GM12891 (cell line): ENCODE measurements around the gene SNPH. TPM values are rescaled to one million over a fixed set of nuclear protein-coding genes. Genes with fewer than 3 reads are reported as not detected.
A peak's percentile ranks its signal among the peaks of the same experiment; 100 is the strongest.
"Not testable (repeated sequence)": the region's sequence is repeated elsewhere in the genome, so short reads cannot be mapped to it uniquely, and the experiment has no call there.

Experiments
- DNase-seq: peaks from one replicate; pipeline ENCODE4 v3.0.0; 2011; ENCODE audit warnings: low spot score; ENCODE audit not compliant: insufficient read length
- FAIRE-seq: peaks from 2 replicates; lab custom pipeline; 2011; peaks lifted over from hg19 to GRCh38; lab: Jason Lieb, UNC
- PAX5 ChIP-seq: IDR thresholded peaks from 2 replicates; pipeline ENCODE4 v1.6.1; 2011; ENCODE audit warnings: low read length, moderate library complexity, mild to moderate bottlenecking; ENCODE audit not compliant: insufficient read depth, severe bottlenecking
- POLR2A ChIP-seq: IDR thresholded peaks from 2 replicates; pipeline ENCODE4 v1.6.1; 2011; ENCODE audit warnings: low read depth, low read length, control low read depth
- POLR2AphosphoS5 ChIP-seq: IDR thresholded peaks from 2 replicates; pipeline ENCODE4 v1.6.1; 2011; ENCODE audit warnings: low read depth, low read length, control low read depth
- POU2F2 ChIP-seq: IDR thresholded peaks from 2 replicates; pipeline ENCODE4 v1.6.1; 2011; ENCODE audit warnings: low read depth, mild to moderate bottlenecking, control low read depth, low read length, moderate library complexity
- SPI1 ChIP-seq: IDR thresholded peaks from 2 replicates; pipeline ENCODE4 v1.6.1; 2011; ENCODE audit warnings: low read depth, low read length, control low read depth
- TAF1 ChIP-seq: IDR thresholded peaks from 2 replicates; pipeline ENCODE4 v1.6.1; 2011; ENCODE audit warnings: low read depth, low read length, control low read depth
- polyA plus RNA-seq: library from polyadenylated mRNA; unstranded; fragments of >200 nt; gene quantifications from one replicate; pipeline ENCODE4 v1.2.1, GENCODE V29; 2012; ENCODE audit warnings: low read depth, missing spikeins, inconsistent platforms; ENCODE audit not compliant: missing spikeins

The SNPH gene
- 0.65 TPM for polyA plus RNA-seq

GRCh38 chr20:1266167-1266973 lies at the start of gene SNPH:
Gene SNPH (plus strand): TSS chr20:1266294. CDS start chr20:1296240, 29,946 bp downstream.
- FAIRE-seq (peak; percentile 50), DNase-seq (peak; percentile 65)
- TF ChIP-seq PAX5 = no peak
- TF ChIP-seq POLR2A = no peak
- TF ChIP-seq SPI1 = no peak
- TF ChIP-seq POU2F2 = no peak
- no peak for TF ChIP-seq POLR2AphosphoS5

GRCh38 chr20:1216527-1217427 lies 49.3 kb upstream of the SNPH start:
- not testable (repeated sequence) for DNase-seq, FAIRE-seq

- not testable (repeated sequence) for FAIRE-seq, DNase-seq
These were observed 43.3 kb upstream of the SNPH start for GRCh38 chr20:1222750-1223149.

GRCh38 chr20:1224205-1224890 lies 41.7 kb upstream of the SNPH start:
- TF ChIP-seq POU2F2 = no peak
- TF ChIP-seq PAX5 = no peak
- TF ChIP-seq SPI1 = no peak
- no peak for TF ChIP-seq POLR2A
- TF ChIP-seq POLR2AphosphoS5 = no peak
- no peak for TF ChIP-seq TAF1
- FAIRE-seq (no peak), DNase-seq (no peak)

GRCh38 chr20:1225263-1225782 lies 40.8 kb upstream of the SNPH start:
- FAIRE-seq (no peak), DNase-seq (no peak)
- TF ChIP-seq SPI1 = no peak
- TF ChIP-seq POLR2A = no peak
- no peak for TF ChIP-seq TAF1
- TF ChIP-seq POU2F2 = no peak
- TF ChIP-seq PAX5 = no peak

- peak; percentile 87 for DNase-seq
- FAIRE-seq = no peak
- TF ChIP-seq POLR2AphosphoS5 (no peak), TAF1 (no peak), SPI1 (no peak), POU2F2 (no peak), POLR2A (no peak), PAX5 (no peak)
These were observed 40.1 kb upstream of the SNPH start, which contains the start of gene RAD21L1 for GRCh38 chr20:1225783-1226654. Gene RAD21L1 (plus strand): TSS chr20:1226044. CDS start chr20:1228454, 2,410 bp downstream.

GRCh38 chr20:1229541-1229940 lies 36.6 kb upstream of the SNPH start:
- DNase-seq = no peak
- FAIRE-seq = no peak
- TF ChIP-seq SPI1 (no peak), POLR2AphosphoS5 (no peak), TAF1 (no peak), POLR2A (no peak), PAX5 (no peak), POU2F2 (no peak)

GRCh38 chr20:1232286-1233111 lies 33.6 kb upstream of the SNPH start:
- DNase-seq (no peak), FAIRE-seq (peak; percentile 70)
- TF ChIP-seq POLR2A = no peak
- no peak for TF ChIP-seq POLR2AphosphoS5
- no peak for TF ChIP-seq TAF1
- TF ChIP-seq PAX5 = no peak
- TF ChIP-seq SPI1 = no peak
- no peak for TF ChIP-seq POU2F2

GRCh38 chr20:1240549-1240948 lies 25.5 kb upstream of the SNPH start:
- TF ChIP-seq POLR2A (no peak), TAF1 (no peak), SPI1 (no peak)
- DNase-seq (no peak), FAIRE-seq (no peak)
